PC-9 (cell line): ENCODE results near the gene CXCL3. TPM values are rescaled to one million over a fixed set of nuclear protein-coding genes. Genes with fewer than 3 reads are reported as not detected.

Experiments
- BruUV-seq: library from RNA; stranded (reverse); fragments of 400-500 nt; replicated peaks from 2 replicates; lab custom pipeline; 2021; lab: Mats Ljungman, UMichigan
- CTCF ChIA-PET: fragments of 300-600 bp; sonication (Branson Sonifier 250); formaldehyde crosslinking; loops from one replicate; lab custom pipeline; 2022; ENCODE audit warnings: antibody characterized with exemption; lab: Charles Lee
- POLR2A ChIA-PET: fragments of 300-600 bp; sonication (Branson Sonifier 250); formaldehyde crosslinking; loops from one replicate; lab custom pipeline; 2022; ENCODE audit warnings: antibody characterized with exemption; ENCODE audit not compliant: unreplicated experiment; lab: Charles Lee
- DNase-seq, 2 experiments: peaks; one replicate each; pipeline versions ENCODE4 v3.0.0 to v3.0.0-alpha.2; 2015 to 2022; ENCODE audit warnings: mixed read lengths in 1 of 2
- H2AFZ ChIP-seq: fragments of 200-600 bp; sonication (generic); 2 replicates; pipeline ENCODE4 v1.8.1; 2017; ENCODE audit warnings: antibody characterized with exemption
- H3F3A ChIP-seq: fragments of 200-600 bp; sonication (generic); 2 replicates; pipeline ENCODE4 v1.8.1; 2017; ENCODE audit warnings: antibody characterized with exemption, mild to moderate bottlenecking, low read depth; ENCODE audit not compliant: insufficient read depth
- H3K27ac ChIP-seq: fragments of 200-600 bp; sonication (generic); 2 replicates; pipeline ENCODE4 v1.6.1; 2016; ENCODE audit warnings: mixed run types
- H3K27me3 ChIP-seq: fragments of 200-600 bp; sonication (generic); 2 replicates; pipeline ENCODE4 v1.6.1; 2016; ENCODE audit warnings: low read depth, mixed run types; ENCODE audit not compliant: insufficient read depth
- H3K36me3 ChIP-seq: fragments of 200-600 bp; sonication (generic); 2 replicates; pipeline ENCODE4 v1.6.1; 2016; ENCODE audit warnings: low read depth, mixed run types
- H3K4me1 ChIP-seq: fragments of 200-600 bp; sonication (generic); replicated peaks from 2 replicates; pipeline ENCODE4 v1.6.1; 2016; ENCODE audit warnings: mixed run types; ENCODE audit not compliant: insufficient read depth
- H3K4me2 ChIP-seq: fragments of 200-600 bp; sonication (generic); 2 replicates; pipeline ENCODE4 v1.6.1; 2017; ENCODE audit warnings: mixed run types
- H3K4me3 ChIP-seq: fragments of 200-600 bp; sonication (generic); 2 replicates; pipeline ENCODE4 v1.6.1; 2016; ENCODE audit warnings: mixed run types
- H3K79me2 ChIP-seq: fragments of 200-600 bp; sonication (generic); 2 replicates; pipeline ENCODE4 v1.6.1; 2017; ENCODE audit warnings: low read depth, mixed run types
- H3K9me2 ChIP-seq: fragments of 200-600 bp; sonication (generic); 2 replicates; pipeline ENCODE4 v1.8.1; 2017; ENCODE audit warnings: mild to moderate bottlenecking; ENCODE audit not compliant: insufficient read depth
- H3K9me3 ChIP-seq: fragments of 200-600 bp; sonication (generic); 2 replicates; pipeline ENCODE4 v1.8.1; 2016; ENCODE audit warnings: low read depth; ENCODE audit not compliant: insufficient read depth
- H4K20me1 ChIP-seq: fragments of 200-600 bp; sonication (generic); 2 replicates; pipeline ENCODE4 v1.8.1; 2017; ENCODE audit not compliant: insufficient read depth
- EZH2 ChIP-seq: fragments of 200-600 bp; sonication (generic); IDR thresholded peaks from 2 replicates; pipeline ENCODE4 v1.8.0; 2017; ENCODE audit warnings: antibody characterized with exemption, low read depth
- intact Hi-C: fragments of 100-400 bp; cut with micrococcal nuclease; formaldehyde crosslinking; loops from one replicate; pipeline ENCODE4 v1.10.0; 2022; ENCODE audit not compliant: unreplicated experiment
- total RNA-seq: library from RNA; stranded (reverse); gene quantifications from 2 replicates; pipeline ENCODE4 v1.2.3, GENCODE V29; 2021
- TF ChIP-seq, protein P1 (sequence below): fragments of 200-600 bp; sonication (generic); conservative IDR thresholded peaks from 2 replicates; pipeline ENCODE4 v1.6.1; 2017; ENCODE audit warnings: mixed run types, antibody characterized with exemption, mild to moderate bottlenecking, moderate library complexity

CXCL3 gene
- total RNA-seq, 1 experiment from 2014 or later, result not detected

DNA sequence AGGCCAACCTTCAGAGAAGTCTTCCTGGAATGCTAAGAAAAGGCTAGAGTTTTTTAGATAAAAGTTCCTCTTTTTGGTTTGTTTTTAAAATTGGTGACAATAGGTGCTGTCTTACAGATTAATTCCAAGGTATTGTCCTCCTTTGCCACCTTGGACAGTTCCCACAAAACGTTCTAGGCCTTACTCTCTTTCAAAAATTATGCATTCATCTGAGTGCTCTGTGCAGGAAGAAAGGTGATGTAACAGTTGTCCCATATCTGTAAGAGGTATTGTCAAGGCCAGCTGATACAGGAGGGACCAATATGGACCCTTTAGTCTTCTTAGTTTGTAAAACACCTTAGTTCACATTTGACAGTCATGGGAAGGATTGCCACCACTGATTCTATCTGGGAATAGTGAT is 24.2 kb downstream of the CXCL3 start:
- no peak overlapping the region for H3K4me2 ChIP-seq
- no peaks in the 10 kb centered on the region for H3K9me3 ChIP-seq
- no peak overlapping the region for H3K27ac ChIP-seq
- no TSS peak for BruUV-seq
- H3K4me3 ChIP-seq, result no peak overlapping the region
- DNase-seq, result no peak
- CTCF ChIA-PET, result no interaction called here
- POLR2A ChIA-PET, result interaction anchor here (0.6 kb wide), 1 partner anchor 144 kb away, joined by 21 read pairs; no protein-coding TSS in a partner anchor
- H3K36me3 ChIP-seq, result no peaks in the 10 kb centered on the region
- H3K79me2 ChIP-seq, result no peaks in the 10 kb centered on the region
- intact Hi-C loops, result no loop called here
- H4K20me1 ChIP-seq, result no peaks in the 10 kb centered on the region
- TF ChIP-seq EZH2, result no peak
- TF ChIP-seq, protein P1, sequence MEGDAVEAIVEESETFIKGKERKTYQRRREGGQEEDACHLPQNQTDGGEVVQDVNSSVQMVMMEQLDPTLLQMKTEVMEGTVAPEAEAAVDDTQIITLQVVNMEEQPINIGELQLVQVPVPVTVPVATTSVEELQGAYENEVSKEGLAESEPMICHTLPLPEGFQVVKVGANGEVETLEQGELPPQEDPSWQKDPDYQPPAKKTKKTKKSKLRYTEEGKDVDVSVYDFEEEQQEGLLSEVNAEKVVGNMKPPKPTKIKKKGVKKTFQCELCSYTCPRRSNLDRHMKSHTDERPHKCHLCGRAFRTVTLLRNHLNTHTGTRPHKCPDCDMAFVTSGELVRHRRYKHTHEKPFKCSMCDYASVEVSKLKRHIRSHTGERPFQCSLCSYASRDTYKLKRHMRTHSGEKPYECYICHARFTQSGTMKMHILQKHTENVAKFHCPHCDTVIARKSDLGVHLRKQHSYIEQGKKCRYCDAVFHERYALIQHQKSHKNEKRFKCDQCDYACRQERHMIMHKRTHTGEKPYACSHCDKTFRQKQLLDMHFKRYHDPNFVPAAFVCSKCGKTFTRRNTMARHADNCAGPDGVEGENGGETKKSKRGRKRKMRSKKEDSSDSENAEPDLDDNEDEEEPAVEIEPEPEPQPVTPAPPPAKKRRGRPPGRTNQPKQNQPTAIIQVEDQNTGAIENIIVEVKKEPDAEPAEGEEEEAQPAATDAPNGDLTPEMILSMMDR, result no peak
- H3K9me2 ChIP-seq, result no peaks in the 10 kb centered on the region
- no peak overlapping the region for H2AFZ ChIP-seq
- H3K4me1 ChIP-seq, result no peaks in the 10 kb centered on the region
- no peaks in the 10 kb centered on the region for H3F3A ChIP-seq
- H3K27me3 ChIP-seq, result no peaks in the 10 kb centered on the region

DNA sequence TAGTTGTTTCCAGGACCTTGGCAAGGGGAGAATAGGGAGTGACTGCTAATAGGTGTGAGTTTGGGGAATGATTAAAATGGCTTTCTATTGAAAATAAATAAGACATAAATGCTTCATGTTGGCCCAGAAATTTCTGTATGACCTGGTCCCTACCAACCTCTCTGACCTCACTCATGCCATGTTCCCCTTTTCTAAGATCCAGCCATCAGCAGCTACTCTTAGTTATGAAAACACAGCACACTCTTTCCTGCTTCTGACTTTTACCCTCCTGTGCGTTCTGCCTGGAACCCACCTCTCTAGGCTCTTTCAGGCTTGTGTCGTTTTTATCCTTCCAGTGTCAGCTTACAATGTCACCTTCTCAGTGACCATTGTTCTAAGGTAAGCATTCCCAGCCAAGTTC is 25.2 kb downstream of the CXCL3 start:
- TF ChIP-seq EZH2, result no peak
- TF ChIP-seq, protein P1, result no peak
- no peak overlapping the region for H3K4me3 ChIP-seq
- no TSS peak for BruUV-seq
- intact Hi-C loops, result no loop called here
- H3K79me2 ChIP-seq, result no peaks in the 10 kb centered on the region
- H3K9me3 ChIP-seq, result no peaks in the 10 kb centered on the region
- H3K4me2 ChIP-seq, result no peak overlapping the region
- ChIA-PET CTCF (no interaction called here), POLR2A (no interaction called here)
- no peaks in the 10 kb centered on the region for H3K27me3 ChIP-seq
- H3K36me3 ChIP-seq, result no peaks in the 10 kb centered on the region
- H3K4me1 ChIP-seq, result no peaks in the 10 kb centered on the region
- no peaks in the 10 kb centered on the region for H4K20me1 ChIP-seq
- no peak for DNase-seq
- H3K9me2 ChIP-seq, result no peaks in the 10 kb centered on the region
- no peaks in the 10 kb centered on the region for H3F3A ChIP-seq
- H3K27ac ChIP-seq, result no peak overlapping the region
- H2AFZ ChIP-seq, result no peak overlapping the region

- no peaks in the 10 kb centered on the region for H3K4me1 ChIP-seq
- no peaks in the 10 kb centered on the region for H3K27me3 ChIP-seq
- no peak for DNase-seq
- POLR2A ChIA-PET, result no interaction called here
- intact Hi-C loops, result no loop called here
- H3K27ac ChIP-seq, result no peak overlapping the region
- no peak overlapping the region for H3K4me2 ChIP-seq
- H3K9me2 ChIP-seq, result no peaks in the 10 kb centered on the region
- no peaks in the 10 kb centered on the region for H3K36me3 ChIP-seq
- H3K4me3 ChIP-seq, result no peak overlapping the region
- H3F3A ChIP-seq, result no peaks in the 10 kb centered on the region
- TF ChIP-seq EZH2, result no peak
- TF ChIP-seq, protein P1, result no peak
- CTCF ChIA-PET, result no interaction called here
- H4K20me1 ChIP-seq, result no peaks in the 10 kb centered on the region
- no peaks in the 10 kb centered on the region for H3K79me2 ChIP-seq
- H3K9me3 ChIP-seq, result no peaks in the 10 kb centered on the region
- no TSS peak for BruUV-seq
- no peak overlapping the region for H2AFZ ChIP-seq
These were observed 26.4 kb downstream of the CXCL3 start for GRCh38 chr4:74012130-74012529.
